ENCODE data around the gene SYCE1L. TPM values are rescaled to one million over a fixed set of nuclear protein-coding genes. Genes with fewer than 3 reads are reported as not detected.
"Not testable (repeated sequence)": the region's sequence is repeated elsewhere in the genome, so short reads cannot be mapped to it uniquely, and the experiment has no call there.

SYCE1L gene
- total RNA-seq, 1 experiment from 2014 or later = 1.7 TPM

DNA sequence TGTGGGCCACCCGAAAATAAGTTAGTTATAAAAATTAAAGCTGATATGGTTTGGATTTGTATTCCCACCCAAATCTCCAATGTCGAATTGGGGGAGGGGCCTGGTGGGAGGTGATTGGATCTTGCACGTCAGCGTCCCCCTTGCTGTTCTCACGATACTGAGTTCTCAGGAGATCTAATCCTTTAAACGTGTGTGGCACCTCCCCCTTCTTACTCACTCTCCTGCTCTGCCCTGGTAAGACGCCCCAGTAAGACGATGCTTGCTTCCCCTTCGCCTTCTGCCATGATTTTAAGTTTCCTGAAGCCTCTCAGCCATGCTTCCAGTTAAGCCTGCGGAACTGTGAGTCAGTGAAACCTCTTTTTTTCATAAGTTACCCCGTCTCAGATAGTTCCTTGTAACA, 35.4 kb downstream of the SYCE1L start:
- no TSS peak for BruUV-seq (replicated peaks)
- CTCF ChIA-PET = no interaction called here
- H3K27ac ChIP-seq (ENCODE audit: low read length) = no peak overlapping the region

DNA sequence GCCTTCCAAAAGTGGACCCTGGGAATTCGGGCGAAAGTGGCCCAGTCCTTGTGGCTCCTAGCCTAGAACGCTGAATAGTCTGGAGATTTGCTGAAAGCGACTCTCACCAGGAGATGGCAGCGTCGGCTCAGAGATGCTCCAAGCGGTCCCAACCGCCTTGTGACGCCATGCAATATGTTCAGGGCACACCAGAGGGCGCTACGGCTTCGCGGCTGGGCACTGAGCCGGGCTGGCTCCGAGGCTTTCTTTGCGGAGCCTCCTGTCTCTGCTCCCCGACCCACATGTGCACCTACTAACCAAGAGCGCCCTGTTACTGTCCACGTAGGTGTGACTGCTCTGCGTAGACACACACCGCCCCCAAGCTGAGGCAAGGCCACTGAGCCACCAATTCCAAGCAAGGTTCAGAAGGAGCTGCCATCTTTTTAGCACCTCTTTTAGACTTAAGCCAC, 36.9 kb downstream of the SYCE1L start:
- peak overlapping the region; percentile 46; the same call in 1 of the 2 replicates for H3K4me3 ChIP-seq (ENCODE audit: low read length)
- no peak overlapping the region for H3K27ac ChIP-seq (ENCODE audit: low read length)
- H2AFZ ChIP-seq (ENCODE audit: low read length) = peak overlapping the region; percentile 67
- ATAC-seq (peak; percentile 88), DNase-seq (peak; percentile 84)
- H3K4me1 ChIP-seq (ENCODE audit: insufficient read depth, low read length) = 0 out of 2 replicates have a peak, but pooled peaks cover 7% of the 10 kb centered on the region
- no peaks in the 10 kb centered on the region for H3K79me2 ChIP-seq (ENCODE audit: low read length)
- POLR2A ChIA-PET (ENCODE audit: unreplicated experiment) = no interaction called here
- intact Hi-C loops (cut with micrococcal nuclease) = loop anchor here (1.0 kb wide), 1 partner anchor 348 kb away; no protein-coding TSS in a partner anchor
- TF ChIP-seq, protein P1, sequence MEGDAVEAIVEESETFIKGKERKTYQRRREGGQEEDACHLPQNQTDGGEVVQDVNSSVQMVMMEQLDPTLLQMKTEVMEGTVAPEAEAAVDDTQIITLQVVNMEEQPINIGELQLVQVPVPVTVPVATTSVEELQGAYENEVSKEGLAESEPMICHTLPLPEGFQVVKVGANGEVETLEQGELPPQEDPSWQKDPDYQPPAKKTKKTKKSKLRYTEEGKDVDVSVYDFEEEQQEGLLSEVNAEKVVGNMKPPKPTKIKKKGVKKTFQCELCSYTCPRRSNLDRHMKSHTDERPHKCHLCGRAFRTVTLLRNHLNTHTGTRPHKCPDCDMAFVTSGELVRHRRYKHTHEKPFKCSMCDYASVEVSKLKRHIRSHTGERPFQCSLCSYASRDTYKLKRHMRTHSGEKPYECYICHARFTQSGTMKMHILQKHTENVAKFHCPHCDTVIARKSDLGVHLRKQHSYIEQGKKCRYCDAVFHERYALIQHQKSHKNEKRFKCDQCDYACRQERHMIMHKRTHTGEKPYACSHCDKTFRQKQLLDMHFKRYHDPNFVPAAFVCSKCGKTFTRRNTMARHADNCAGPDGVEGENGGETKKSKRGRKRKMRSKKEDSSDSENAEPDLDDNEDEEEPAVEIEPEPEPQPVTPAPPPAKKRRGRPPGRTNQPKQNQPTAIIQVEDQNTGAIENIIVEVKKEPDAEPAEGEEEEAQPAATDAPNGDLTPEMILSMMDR (conservative IDR thresholded peaks at IDR 0.05; ENCODE audit: low read depth, low read length) = peak; percentile 97
- no peak for TF ChIP-seq EZH2phosphoT487 (IDR thresholded peaks at IDR 0.05; ENCODE audit: borderline replicate concordance, low read length)
- no TSS peak for BruUV-seq (replicated peaks)
- no peak overlapping the region for H3K9ac ChIP-seq (ENCODE audit: low read length)
- H3K4me2 ChIP-seq (ENCODE audit: low read length) = peak overlapping the region; percentile 80
- H3K9me2 ChIP-seq (replicated peaks; ENCODE audit: low read length) = no peaks in the 10 kb centered on the region
- CTCF ChIA-PET = interaction anchor here (0.6 kb wide), 2 partner anchors 65 to 348 kb away, joined by 3 to 4 read pairs; no protein-coding TSS in a partner anchor
- H3K36me3 ChIP-seq (ENCODE audit: low read depth, low read length) = no peaks in the 10 kb centered on the region; the same call in 1 of the 2 replicates
- H3K27me3 ChIP-seq (ENCODE audit: low read length) = no peaks in the 10 kb centered on the region
- H3F3A ChIP-seq (ENCODE audit: low read length, unreplicated experiment) = no peaks in the 10 kb centered on the region
- H4K20me1 ChIP-seq (ENCODE audit: low read length) = no peaks in the 10 kb centered on the region
- no peaks in the 10 kb centered on the region for H3K9me3 ChIP-seq (ENCODE audit: low read length)

More for the DNA sequence above, 35.4 kb downstream of the SYCE1L start:
- H3K27me3 ChIP-seq (ENCODE audit: low read length) = no peaks in the 10 kb centered on the region
- ATAC-seq = peak; percentile 51
- no peaks in the 10 kb centered on the region for H4K20me1 ChIP-seq (ENCODE audit: low read length)
- H3K4me2 ChIP-seq (ENCODE audit: low read length) = peak overlapping the region; percentile 62
- no peaks in the 10 kb centered on the region; the same call in 1 of the 2 replicates for H3K36me3 ChIP-seq (ENCODE audit: low read depth, low read length)
- DNase-seq = peak; percentile 41
- H3K4me3 ChIP-seq (ENCODE audit: low read length) = peak overlapping the region; percentile 44
- H3K79me2 ChIP-seq (ENCODE audit: low read length) = no peaks in the 10 kb centered on the region
- POLR2A ChIA-PET (ENCODE audit: unreplicated experiment) = no interaction called here
- intact Hi-C loops (cut with micrococcal nuclease) = no loop called here
- H2AFZ ChIP-seq (ENCODE audit: low read length) = 0 out of 2 replicates have a peak overlapping the region, but pooled peaks have one; percentile 38
- H3F3A ChIP-seq (ENCODE audit: low read length, unreplicated experiment) = no peaks in the 10 kb centered on the region
- H3K4me1 ChIP-seq (ENCODE audit: insufficient read depth, low read length) = 0 out of 2 replicates have a peak, but pooled peaks cover 7% of the 10 kb centered on the region
- H3K9me2 ChIP-seq (replicated peaks; ENCODE audit: low read length) = no peaks in the 10 kb centered on the region
- TF ChIP-seq EZH2phosphoT487 (IDR thresholded peaks at IDR 0.05; ENCODE audit: borderline replicate concordance, low read length) (no peak), EZH2 (IDR thresholded peaks at IDR 0.05; ENCODE audit: low read length, unreplicated experiment) (no peak)
- TF ChIP-seq, protein P1 (conservative IDR thresholded peaks at IDR 0.05; ENCODE audit: low read depth, low read length) = no peak
- H3K9ac ChIP-seq (ENCODE audit: low read length) = no peak overlapping the region
- no peaks in the 10 kb centered on the region for H3K9me3 ChIP-seq (ENCODE audit: low read length)

- DNase-seq = peak; percentile 42
Observed at GRCh38 chr16:77238593-77238992, 39.4 kb downstream of the SYCE1L start.

GRCh38 chr16:77242471-77242870, 43.3 kb downstream of the SYCE1L start:
- H3K36me3 ChIP-seq (ENCODE audit: low read depth, low read length); H3K4me3 ChIP-seq (ENCODE audit: low read length); H3K9me2 ChIP-seq (replicated peaks; ENCODE audit: low read length); H3K27me3 ChIP-seq (ENCODE audit: low read length); H3K79me2 ChIP-seq (ENCODE audit: low read length); H3F3A ChIP-seq (ENCODE audit: low read length, unreplicated experiment); H4K20me1 ChIP-seq (ENCODE audit: low read length); H3K27ac ChIP-seq (ENCODE audit: low read length); intact Hi-C loops (cut with micrococcal nuclease); H3K9me3 ChIP-seq (ENCODE audit: low read length); H3K4me1 ChIP-seq (ENCODE audit: insufficient read depth, low read length); DNase-seq; H3K9ac ChIP-seq (ENCODE audit: low read length); ATAC-seq; POLR2A ChIA-PET (ENCODE audit: unreplicated experiment); BruUV-seq (replicated peaks); H3K4me2 ChIP-seq (ENCODE audit: low read length); CTCF ChIA-PET; H2AFZ ChIP-seq (ENCODE audit: low read length): not testable (repeated sequence)

More at GRCh38 chr16:77238593-77238992, 39.4 kb downstream of the SYCE1L start:
- Histone ChIP-seq H3K36me3 (ENCODE audit: low read depth, low read length) (no peaks in the 10 kb centered on the region; the same call in 1 of the 2 replicates), H2AFZ (ENCODE audit: low read length) (no peak overlapping the region), H3F3A (ENCODE audit: low read length, unreplicated experiment) (no peaks in the 10 kb centered on the region), H3K9ac (ENCODE audit: low read length) (no peak overlapping the region), H3K4me2 (ENCODE audit: low read length) (no peak overlapping the region), H3K9me3 (ENCODE audit: low read length) (no peaks in the 10 kb centered on the region), H3K79me2 (ENCODE audit: low read length) (no peaks in the 10 kb centered on the region), H3K27me3 (ENCODE audit: low read length) (no peaks in the 10 kb centered on the region), H3K27ac (ENCODE audit: low read length) (no peak overlapping the region), H4K20me1 (ENCODE audit: low read length) (no peaks in the 10 kb centered on the region), H3K9me2 (replicated peaks; ENCODE audit: low read length) (no peaks in the 10 kb centered on the region), H3K4me3 (ENCODE audit: low read length) (no peak overlapping the region), H3K4me1 (ENCODE audit: insufficient read depth, low read length) (0 out of 2 replicates have a peak, but pooled peaks cover 7% of the 10 kb centered on the region)
- POLR2A ChIA-PET (ENCODE audit: unreplicated experiment) = no interaction called here
- TF ChIP-seq EZH2phosphoT487 (IDR thresholded peaks at IDR 0.05; ENCODE audit: borderline replicate concordance, low read length) = no peak
- TF ChIP-seq, protein P1 (conservative IDR thresholded peaks at IDR 0.05; ENCODE audit: low read depth, low read length) = no peak
- TF ChIP-seq EZH2 (IDR thresholded peaks at IDR 0.05; ENCODE audit: low read length, unreplicated experiment) = no peak
- no TSS peak for BruUV-seq (replicated peaks)
- CTCF ChIA-PET = no interaction called here
- intact Hi-C loops (cut with micrococcal nuclease) = no loop called here
- no peak for ATAC-seq
